Measurements from ENCODE around the gene TTC16.

- no peak for TF ChIP-seq CTCF (IDR thresholded peaks at IDR 0.05; ENCODE audit: insufficient read depth, low read depth, low read length)
- TF ChIP-seq EZH2 (IDR thresholded peaks at IDR 0.05; ENCODE audit: insufficient read depth, low read length): no peak
Observed at GRCh38 chr9:127741831-127742434, 26.1 kb downstream of the TTC16 start.
